ENCODE measurements around the gene FER. TPM values are rescaled to one million over a fixed set of nuclear protein-coding genes. Genes with fewer than 3 reads are reported as not detected.

The FER gene
- total RNA-seq, 5 donors from 2014 or later (not counting 1 experiment from before 2014, with no cell fraction given), result 7.0 to 19.6 (median 10.4) TPM

- Histone ChIP-seq H3K36me3 (ENCODE audit: control insufficient read depth in 2 of 2, extremely low read depth in 1 of 2, insufficient read depth in 1 of 2, low read length in 1 of 2) (no peaks in the 10 kb centered on the region), H3K4me1 (ENCODE audit: control insufficient read depth in 1 of 2, extremely low read depth in 1 of 2, insufficient read depth in 2 of 2, low read length in 2 of 2) (no peaks in the 10 kb centered on the region), H3K27ac (ENCODE audit: low read length) (no peak overlapping the region), H3K27me3 (replicated peaks in 1 of 2; ENCODE audit: control insufficient read depth in 2 of 2, extremely low read depth in 1 of 2, insufficient read depth in 2 of 2, low read length in 1 of 2) (no peaks in the 10 kb centered on the region), H3K9me3 (no peaks in the 10 kb centered on the region), H3K4me3 (ENCODE audit: control insufficient read depth in 1 of 2, extremely low read depth in 1 of 2, low read length in 1 of 2) (no peak overlapping the region)
- no peaks in the 10 kb centered on the region for H3K27me3 Mint-ChIP-seq
- peaks cover 8 to 14% (median 9%) of the 10 kb centered on the region in 3 donors for H3K9me3 Mint-ChIP-seq
- CTCF ChIA-PET, result no interaction called here
- H3K36me3 Mint-ChIP-seq, result peaks cover 7% of the 10 kb centered on the region
- ATAC-seq (replicated peaks in 1 of 4), result no peak
- no peak for DNase-seq
- POLR2A ChIA-PET, result no interaction called here
- H3K4me3 Mint-ChIP-seq, result no peak overlapping the region
- no CpG with 5 or more reads among the region's 3 CpGs for WGBS (ENCODE audit: insufficient coverage)
- H3K27ac Mint-ChIP-seq, result no peak overlapping the region
- no peaks in the 10 kb centered on the region for H3K4me1 Mint-ChIP-seq
These were observed 373.5 kb downstream of the FER start for GRCh38 chr5:109121225-109121624.

- 90% methylated on average over 3 of the region's 6 CpGs for WGBS (ENCODE audit: insufficient coverage)
- H3K36me3 Mint-ChIP-seq, result peaks cover 7% of the 10 kb centered on the region
- no peak overlapping the region for H3K4me3 ChIP-seq (ENCODE audit: control insufficient read depth in 1 of 2, extremely low read depth in 1 of 2, low read length in 1 of 2)
- no peaks in the 10 kb centered on the region for H3K27me3 ChIP-seq (replicated peaks in 1 of 2; ENCODE audit: control insufficient read depth in 2 of 2, extremely low read depth in 1 of 2, insufficient read depth in 2 of 2, low read length in 1 of 2)
- H3K27ac ChIP-seq (ENCODE audit: low read length), result no peak overlapping the region
- CTCF ChIA-PET, result interaction anchor here in 1 of 2 donors (0.7 kb wide), 1 partner anchor 15 kb away, joined by 3 read pairs; no protein-coding TSS in a partner anchor
- no peaks in the 10 kb centered on the region for H3K36me3 ChIP-seq (ENCODE audit: control insufficient read depth in 2 of 2, extremely low read depth in 1 of 2, insufficient read depth in 1 of 2, low read length in 1 of 2)
- no peaks in the 10 kb centered on the region for H3K27me3 Mint-ChIP-seq
- no peaks in the 10 kb centered on the region for H3K9me3 ChIP-seq
- POLR2A ChIA-PET, result no interaction called here
- ATAC-seq (replicated peaks in 1 of 4), result no peak
- no peaks in the 10 kb centered on the region for H3K4me1 Mint-ChIP-seq
- H3K27ac Mint-ChIP-seq, result no peak overlapping the region
- no peaks in the 10 kb centered on the region for H3K4me1 ChIP-seq (ENCODE audit: control insufficient read depth in 1 of 2, extremely low read depth in 1 of 2, insufficient read depth in 2 of 2, low read length in 2 of 2)
- H3K9me3 Mint-ChIP-seq, result peaks cover 2 to 5% (median 4%) of the 10 kb centered on the region in 3 donors
- H3K4me3 Mint-ChIP-seq, result no peak overlapping the region
- no peak for DNase-seq
These were observed 378.2 kb downstream of the FER start for GRCh38 chr5:109125755-109126429.

- ChIA-PET POLR2A (no interaction called here), CTCF (interaction anchor here in 1 of 2 donors (0.7 kb wide), 1 partner anchor 14 kb away, joined by 3 read pairs; no protein-coding TSS in a partner anchor)
- H3K27ac Mint-ChIP-seq, result no peak overlapping the region
- Histone ChIP-seq H3K4me1 (ENCODE audit: control insufficient read depth in 1 of 2, extremely low read depth in 1 of 2, insufficient read depth in 2 of 2, low read length in 2 of 2) (no peaks in the 10 kb centered on the region), H3K27ac (ENCODE audit: low read length) (no peak overlapping the region), H3K36me3 (ENCODE audit: control insufficient read depth in 2 of 2, extremely low read depth in 1 of 2, insufficient read depth in 1 of 2, low read length in 1 of 2) (no peaks in the 10 kb centered on the region), H3K4me3 (ENCODE audit: control insufficient read depth in 1 of 2, extremely low read depth in 1 of 2, low read length in 1 of 2) (no peak overlapping the region), H3K27me3 (replicated peaks in 1 of 2; ENCODE audit: control insufficient read depth in 2 of 2, extremely low read depth in 1 of 2, insufficient read depth in 2 of 2, low read length in 1 of 2) (no peaks in the 10 kb centered on the region), H3K9me3 (no peaks in the 10 kb centered on the region)
- ATAC-seq (replicated peaks in 1 of 4), result no peak
- H3K9me3 Mint-ChIP-seq, result peaks cover 0 to 4% (median 2%) of the 10 kb centered on the region in 3 donors
- peaks cover 3% of the 10 kb centered on the region for H3K36me3 Mint-ChIP-seq
- H3K4me3 Mint-ChIP-seq, result no peak overlapping the region
- no peak for DNase-seq
- WGBS (ENCODE audit: insufficient coverage), result no CpG with 5 or more reads among the region's 1 CpG
- no peaks in the 10 kb centered on the region for H3K27me3 Mint-ChIP-seq
- no peaks in the 10 kb centered on the region for H3K4me1 Mint-ChIP-seq
These were observed 378.8 kb downstream of the FER start for GRCh38 chr5:109126481-109126880.

GRCh38 chr5:109136906-109137305 lies 389.2 kb downstream of the FER start:
- Histone ChIP-seq H3K9me3 (no peaks in the 10 kb centered on the region), H3K4me3 (ENCODE audit: control insufficient read depth in 1 of 2, extremely low read depth in 1 of 2, low read length in 1 of 2) (no peak overlapping the region), H3K36me3 (ENCODE audit: control insufficient read depth in 2 of 2, extremely low read depth in 1 of 2, insufficient read depth in 1 of 2, low read length in 1 of 2) (no peaks in the 10 kb centered on the region), H3K4me1 (ENCODE audit: control insufficient read depth in 1 of 2, extremely low read depth in 1 of 2, insufficient read depth in 2 of 2, low read length in 2 of 2) (no peaks in the 10 kb centered on the region), H3K27me3 (replicated peaks in 1 of 2; ENCODE audit: control insufficient read depth in 2 of 2, extremely low read depth in 1 of 2, insufficient read depth in 2 of 2, low read length in 1 of 2) (no peaks in the 10 kb centered on the region), H3K27ac (ENCODE audit: low read length) (no peak overlapping the region)
- no peaks in the 10 kb centered on the region for H3K27me3 Mint-ChIP-seq
- no peaks in the 10 kb centered on the region for H3K9me3 Mint-ChIP-seq
- peaks cover 6% of the 10 kb centered on the region for H3K36me3 Mint-ChIP-seq
- ATAC-seq (replicated peaks in 1 of 4) (no peak), DNase-seq (no peak)
- no peak overlapping the region for H3K4me3 Mint-ChIP-seq
- ChIA-PET POLR2A (no interaction called here), CTCF (no interaction called here)
- WGBS (ENCODE audit: insufficient coverage), result no CpG with 5 or more reads among the region's 2 CpGs
- no peak overlapping the region for H3K27ac Mint-ChIP-seq
- no peaks in the 10 kb centered on the region for H3K4me1 Mint-ChIP-seq

- H3K4me1 Mint-ChIP-seq, result no peaks in the 10 kb centered on the region
- no peak for DNase-seq
- no peaks in the 10 kb centered on the region for H3K9me3 Mint-ChIP-seq
- no peak overlapping the region for H3K4me3 ChIP-seq (ENCODE audit: control insufficient read depth in 1 of 2, extremely low read depth in 1 of 2, low read length in 1 of 2)
- H3K27me3 ChIP-seq (replicated peaks in 1 of 2; ENCODE audit: control insufficient read depth in 2 of 2, extremely low read depth in 1 of 2, insufficient read depth in 2 of 2, low read length in 1 of 2), result no peaks in the 10 kb centered on the region
- H3K4me3 Mint-ChIP-seq, result no peak overlapping the region
- no peaks in the 10 kb centered on the region for H3K36me3 ChIP-seq (ENCODE audit: control insufficient read depth in 2 of 2, extremely low read depth in 1 of 2, insufficient read depth in 1 of 2, low read length in 1 of 2)
- ATAC-seq (replicated peaks in 1 of 4), result no peak
- CTCF ChIA-PET, result no interaction called here
- no peaks in the 10 kb centered on the region for H3K9me3 ChIP-seq
- POLR2A ChIA-PET, result no interaction called here
- no CpG with 5 or more reads among the region's 4 CpGs for WGBS (ENCODE audit: insufficient coverage)
- H3K27me3 Mint-ChIP-seq, result no peaks in the 10 kb centered on the region
- no peaks in the 10 kb centered on the region for H3K36me3 Mint-ChIP-seq
- no peak overlapping the region for H3K27ac ChIP-seq (ENCODE audit: low read length)
- H3K4me1 ChIP-seq (ENCODE audit: control insufficient read depth in 1 of 2, extremely low read depth in 1 of 2, insufficient read depth in 2 of 2, low read length in 2 of 2), result no peaks in the 10 kb centered on the region
- no peak overlapping the region for H3K27ac Mint-ChIP-seq
These were observed 393.8 kb downstream of the FER start for GRCh38 chr5:109141222-109142200.

GRCh38 chr5:109143031-109143430 lies 395.3 kb downstream of the FER start:
- no peak for DNase-seq
- no peak overlapping the region for H3K27ac Mint-ChIP-seq
- H3K36me3 Mint-ChIP-seq, result no peaks in the 10 kb centered on the region
- H3K9me3 Mint-ChIP-seq, result no peaks in the 10 kb centered on the region
- no peak for ATAC-seq (replicated peaks in 1 of 4)
- no peak overlapping the region for H3K4me3 ChIP-seq (ENCODE audit: control insufficient read depth in 1 of 2, extremely low read depth in 1 of 2, low read length in 1 of 2)
- H3K4me1 ChIP-seq (ENCODE audit: control insufficient read depth in 1 of 2, extremely low read depth in 1 of 2, insufficient read depth in 2 of 2, low read length in 2 of 2), result no peaks in the 10 kb centered on the region
- no peaks in the 10 kb centered on the region for H3K36me3 ChIP-seq (ENCODE audit: control insufficient read depth in 2 of 2, extremely low read depth in 1 of 2, insufficient read depth in 1 of 2, low read length in 1 of 2)
- no peak overlapping the region for H3K27ac ChIP-seq (ENCODE audit: low read length)
- no peaks in the 10 kb centered on the region for H3K27me3 ChIP-seq (replicated peaks in 1 of 2; ENCODE audit: control insufficient read depth in 2 of 2, extremely low read depth in 1 of 2, insufficient read depth in 2 of 2, low read length in 1 of 2)
- ChIA-PET POLR2A (no interaction called here), CTCF (no interaction called here)
- no peaks in the 10 kb centered on the region for H3K9me3 ChIP-seq
- no peaks in the 10 kb centered on the region for H3K27me3 Mint-ChIP-seq
- no peak overlapping the region for H3K4me3 Mint-ChIP-seq
- no peaks in the 10 kb centered on the region for H3K4me1 Mint-ChIP-seq

Measured in T-cell (primary cell).